SK-N-SH treated with all-trans-retinoic acid at 6 μM for 48 hours (cell line): ENCODE data around the gene ROCK2.

Experiments used
- ATAC-seq: fragments of 200-7000 bp; cut with Tn5 transposase; 3 replicates; pipeline ENCODE4 v1.9.1; 2020; ENCODE audit warnings: mild to moderate bottlenecking, moderate library complexity
- ARNTL ChIP-seq: fragments of 450-650 bp; formaldehyde crosslinking; IDR thresholded peaks from 2 replicates; pipeline ENCODE4 v1.5.0; 2020; ENCODE audit warnings: low read depth, mild to moderate bottlenecking, moderate library complexity, borderline replicate concordance
- CREB5 ChIP-seq: fragments of 250-450 bp; sonication (Bioruptor Pico); IDR thresholded peaks from 2 replicates; pipeline ENCODE4 v1.5.1; 2020; ENCODE audit warnings: low read depth, mild to moderate bottlenecking, moderate library complexity
- CSDC2 ChIP-seq: fragments of 250-450 bp; sonication (Bioruptor Pico); IDR thresholded peaks from 2 replicates; pipeline ENCODE4 v1.5.0; 2020; ENCODE audit warnings: mild to moderate bottlenecking, moderate library complexity
- CSRNP3 ChIP-seq: fragments of 250-450 bp; sonication (Bioruptor Pico); IDR thresholded peaks from 2 replicates; pipeline ENCODE4 v1.5.1; 2021; ENCODE audit warnings: mild to moderate bottlenecking, moderate library complexity
- ESRRG ChIP-seq: fragments of 250-450 bp; sonication (Bioruptor Pico); IDR thresholded peaks from 2 replicates; pipeline ENCODE4 v1.6.1; 2021; ENCODE audit warnings: mild to moderate bottlenecking
- GLIS3 ChIP-seq: fragments of 250-450 bp; sonication (Bioruptor Pico); IDR thresholded peaks from 2 replicates; pipeline ENCODE4 v1.5.0; 2020; ENCODE audit warnings: mild to moderate bottlenecking, moderate library complexity
- ISL1 ChIP-seq: fragments of 250-450 bp; sonication (Bioruptor Pico); IDR thresholded peaks from 2 replicates; pipeline ENCODE4 v2.1.2; 2022; ENCODE audit warnings: mild to moderate bottlenecking, moderate library complexity
- PATZ1 ChIP-seq: fragments of 250-450 bp; sonication (Bioruptor Pico); IDR thresholded peaks from 2 replicates; pipeline ENCODE4 v1.8.0; 2020; ENCODE audit warnings: mild to moderate bottlenecking, moderate library complexity, borderline replicate concordance
- RARB ChIP-seq: fragments of 250-450 bp; sonication (Bioruptor Pico); IDR thresholded peaks from 2 replicates; pipeline ENCODE4 v1.8.0; 2021; ENCODE audit warnings: mild to moderate bottlenecking, moderate library complexity
- SNAI2 ChIP-seq: fragments of 250-450 bp; sonication (Bioruptor Pico); IDR thresholded peaks from 2 replicates; pipeline ENCODE4 v1.5.0; 2020; ENCODE audit warnings: mild to moderate bottlenecking, moderate library complexity
- TCF4 ChIP-seq: fragments of 250-450 bp; sonication (Bioruptor Pico); IDR thresholded peaks from 2 replicates; pipeline ENCODE4 v1.8.0; 2021; ENCODE audit warnings: mild to moderate bottlenecking, moderate library complexity, borderline replicate concordance
- TOX ChIP-seq: fragments of 250-450 bp; sonication (Bioruptor Pico); IDR thresholded peaks from 2 replicates; pipeline ENCODE4 v1.8.0; 2021; ENCODE audit warnings: mild to moderate bottlenecking, moderate library complexity, borderline replicate concordance
- TSHZ2 ChIP-seq: fragments of 250-450 bp; sonication (Bioruptor Pico); IDR thresholded peaks from 2 replicates; pipeline ENCODE4 v1.5.0; 2020; ENCODE audit warnings: mild to moderate bottlenecking, moderate library complexity
- ZC3H10 ChIP-seq: fragments of 250-450 bp; sonication (Bioruptor Pico); IDR thresholded peaks from 2 replicates; pipeline ENCODE4 v1.5.1; 2021; ENCODE audit warnings: mild to moderate bottlenecking, moderate library complexity
- ZFP3 ChIP-seq: fragments of 250-450 bp; sonication (Bioruptor Pico); IDR thresholded peaks from 2 replicates; pipeline ENCODE4 v1.5.0; 2020; ENCODE audit warnings: mild to moderate bottlenecking, moderate library complexity
- ZFP30 ChIP-seq: fragments of 450-650 bp; formaldehyde crosslinking; IDR thresholded peaks from 2 replicates; pipeline ENCODE4 v1.5.0; 2022; ENCODE audit warnings: mild to moderate bottlenecking, moderate library complexity
- ZNF565 ChIP-seq: fragments of 450-650 bp; formaldehyde crosslinking; conservative IDR thresholded peaks from 2 replicates; pipeline ENCODE4 v1.5.0; 2020; ENCODE audit warnings: low read depth, mild to moderate bottlenecking, moderate library complexity
- ZNF70 ChIP-seq: fragments of 450-650 bp; formaldehyde crosslinking; IDR thresholded peaks from 2 replicates; pipeline ENCODE4 v1.5.0; 2020; ENCODE audit warnings: mild to moderate bottlenecking, moderate library complexity
- ZNF8 ChIP-seq: fragments of 450-650 bp; formaldehyde crosslinking; IDR thresholded peaks from 2 replicates; pipeline ENCODE4 v1.5.0; 2020; ENCODE audit warnings: mild to moderate bottlenecking, moderate library complexity

Gene ROCK2

GRCh38 chr2:11264818-11265217 is 79.6 kb downstream of the ROCK2 start:
- no peak for ATAC-seq
- TF ChIP-seq SNAI2 (CRISPR knock-in tag): no peak
- no peak for TF ChIP-seq ESRRG
- no peak for TF ChIP-seq CSRNP3 (CRISPR knock-in tag)
- TF ChIP-seq TSHZ2 (CRISPR knock-in tag): no peak
- TF ChIP-seq ZNF565 (CRISPR knock-in tag): no peak
- TF ChIP-seq ARNTL (CRISPR knock-in tag): no peak
- TF ChIP-seq PATZ1 (CRISPR knock-in tag): no peak
- no peak for TF ChIP-seq ZFP3 (CRISPR knock-in tag)
- no peak for TF ChIP-seq ZFP30 (CRISPR knock-in tag)
- TF ChIP-seq TOX (CRISPR knock-in tag): no peak
- no peak for TF ChIP-seq ISL1 (CRISPR knock-in tag)
- TF ChIP-seq ZC3H10 (CRISPR knock-in tag): no peak
- no peak for TF ChIP-seq CREB5 (CRISPR knock-in tag)
- no peak for TF ChIP-seq ZNF70

GRCh38 chr2:11264007-11264406 is 80.4 kb downstream of the ROCK2 start:
- ATAC-seq: no peak

More at GRCh38 chr2:11264007-11264406, 80.4 kb downstream of the ROCK2 start:
- TF ChIP-seq ZFP3 (CRISPR knock-in tag) (no peak), ZNF70 (no peak), CSDC2 (CRISPR knock-in tag) (no peak), ZNF565 (CRISPR knock-in tag) (no peak), ISL1 (CRISPR knock-in tag) (no peak), TCF4 (no peak), ZC3H10 (CRISPR knock-in tag) (no peak), PATZ1 (CRISPR knock-in tag) (no peak), SNAI2 (CRISPR knock-in tag) (no peak), ARNTL (CRISPR knock-in tag) (no peak), ESRRG (no peak), CSRNP3 (CRISPR knock-in tag) (no peak), RARB (CRISPR knock-in tag) (no peak), ZNF8 (CRISPR knock-in tag) (no peak), CREB5 (CRISPR knock-in tag) (no peak), GLIS3 (CRISPR knock-in tag) (no peak)
